OCI-LY3 (cell line): ENCODE data around the gene NINL.

ENCODE experiments used
- EZH2phosphoT487 ChIP-seq: fragments of 200-600 bp; shearing (Covaris generic); IDR thresholded peaks from 2 replicates; pipeline ENCODE4 v1.6.1; 2018; ENCODE audit warnings: antibody characterized with exemption, mixed run types, low read depth
- TF ChIP-seq, protein P1 (sequence below): fragments of 200-600, 300-600 bp; sonication (generic); IDR thresholded peaks from 2 replicates; pipeline ENCODE4 v1.5.1; 2014; ENCODE audit warnings: antibody characterized with exemption, low read length, low read depth

DNA sequence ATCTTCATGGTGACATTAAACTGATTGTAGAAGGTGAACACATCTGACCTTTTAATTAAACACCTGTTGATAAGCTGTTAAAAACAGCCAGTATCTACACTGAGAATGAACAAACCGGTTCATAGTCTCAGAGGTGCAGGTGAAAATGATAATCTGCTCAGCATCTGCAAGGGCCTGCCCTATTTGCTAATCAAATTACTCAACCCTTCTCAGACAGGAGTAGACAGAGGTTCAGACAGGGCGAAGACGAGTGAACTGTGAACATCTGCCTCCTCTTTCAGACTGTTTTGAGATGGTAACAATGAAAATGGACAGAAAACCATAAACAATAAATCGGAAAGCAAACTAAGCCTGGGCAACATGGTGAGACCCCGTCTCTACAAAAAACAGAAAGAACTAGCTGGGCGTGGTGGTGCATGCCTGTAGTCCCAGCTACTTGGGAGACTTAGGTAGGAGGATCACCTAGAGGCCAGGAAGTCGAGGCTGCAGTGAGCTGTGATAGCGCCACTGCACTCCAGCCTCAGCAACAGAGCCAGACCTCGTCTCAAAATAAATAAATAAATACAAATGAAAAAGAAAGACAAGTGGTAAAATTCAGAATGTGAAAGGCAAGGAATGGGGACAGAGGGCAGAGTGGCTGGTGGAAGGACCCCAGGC is 55.9 kb downstream of the NINL start:
- TF ChIP-seq, protein P1, sequence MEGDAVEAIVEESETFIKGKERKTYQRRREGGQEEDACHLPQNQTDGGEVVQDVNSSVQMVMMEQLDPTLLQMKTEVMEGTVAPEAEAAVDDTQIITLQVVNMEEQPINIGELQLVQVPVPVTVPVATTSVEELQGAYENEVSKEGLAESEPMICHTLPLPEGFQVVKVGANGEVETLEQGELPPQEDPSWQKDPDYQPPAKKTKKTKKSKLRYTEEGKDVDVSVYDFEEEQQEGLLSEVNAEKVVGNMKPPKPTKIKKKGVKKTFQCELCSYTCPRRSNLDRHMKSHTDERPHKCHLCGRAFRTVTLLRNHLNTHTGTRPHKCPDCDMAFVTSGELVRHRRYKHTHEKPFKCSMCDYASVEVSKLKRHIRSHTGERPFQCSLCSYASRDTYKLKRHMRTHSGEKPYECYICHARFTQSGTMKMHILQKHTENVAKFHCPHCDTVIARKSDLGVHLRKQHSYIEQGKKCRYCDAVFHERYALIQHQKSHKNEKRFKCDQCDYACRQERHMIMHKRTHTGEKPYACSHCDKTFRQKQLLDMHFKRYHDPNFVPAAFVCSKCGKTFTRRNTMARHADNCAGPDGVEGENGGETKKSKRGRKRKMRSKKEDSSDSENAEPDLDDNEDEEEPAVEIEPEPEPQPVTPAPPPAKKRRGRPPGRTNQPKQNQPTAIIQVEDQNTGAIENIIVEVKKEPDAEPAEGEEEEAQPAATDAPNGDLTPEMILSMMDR, result no peak
- TF ChIP-seq EZH2phosphoT487, result no peak
